Superior temporal gyrus (tissue), 1 donor: ENCODE data around the gene LDB3.

Experiments used
- DNase-seq: peaks from one replicate; pipeline ENCODE4 v3.0.0-alpha.2; 2016; ENCODE audit errors: extremely low spot score

The LDB3 gene

GRCh38 chr10:86665218-86665607, 3.1 kb upstream of the LDB3 start:
- no peak for DNase-seq

DNA sequence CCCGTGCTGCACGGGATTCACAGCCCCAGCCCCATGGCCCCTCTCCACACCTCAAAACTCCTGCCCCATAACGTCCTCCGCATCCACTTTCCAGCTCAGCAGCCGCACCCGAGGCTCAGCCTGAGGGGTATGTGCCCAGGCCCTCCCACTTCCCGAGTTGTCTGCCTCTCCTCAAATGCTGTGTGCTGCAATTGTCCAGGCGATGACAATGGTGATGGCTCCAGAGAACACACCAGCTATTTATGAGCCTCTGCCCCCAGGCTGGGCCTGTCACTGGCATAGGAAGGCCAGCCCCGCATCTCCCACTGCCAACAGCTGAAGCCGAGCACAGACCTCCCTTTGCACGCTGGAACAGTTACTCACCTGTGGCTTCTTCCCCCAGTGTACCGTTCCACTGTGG, 2.4 kb upstream of the LDB3 start:
- peak; percentile 93 for DNase-seq

- DNase-seq, result peak; percentile 79
These were observed 1.8 kb upstream of the LDB3 start for GRCh38 chr10:86666538-86666937.

- no peak for DNase-seq
These were observed 710 bp upstream of the LDB3 start for GRCh38 chr10:86667421-86668181.

GRCh38 chr10:86670290-86670811, 2.0 kb downstream of the LDB3 start:
- no peak for DNase-seq

DNA sequence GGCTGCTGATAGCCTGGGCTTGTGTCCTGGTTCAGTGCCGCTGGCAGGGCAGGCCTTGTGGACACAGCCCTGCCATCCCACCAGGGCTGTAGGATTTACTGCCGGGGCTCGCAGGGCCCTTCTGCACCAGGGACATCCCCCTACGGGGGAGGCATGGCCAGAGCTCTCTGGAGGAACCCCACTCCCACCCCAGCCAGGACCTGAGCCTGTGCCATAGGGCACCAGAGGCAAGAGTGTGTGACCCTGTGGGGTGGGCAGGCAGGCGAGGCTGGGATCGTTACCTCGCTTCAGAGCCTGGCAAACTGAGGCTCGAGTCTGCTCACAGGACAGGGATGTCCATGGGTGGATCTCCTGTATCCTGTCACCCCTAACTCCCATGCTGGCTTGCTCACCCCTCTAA, 2.6 kb downstream of the LDB3 start:
- DNase-seq, result no peak

DNA sequence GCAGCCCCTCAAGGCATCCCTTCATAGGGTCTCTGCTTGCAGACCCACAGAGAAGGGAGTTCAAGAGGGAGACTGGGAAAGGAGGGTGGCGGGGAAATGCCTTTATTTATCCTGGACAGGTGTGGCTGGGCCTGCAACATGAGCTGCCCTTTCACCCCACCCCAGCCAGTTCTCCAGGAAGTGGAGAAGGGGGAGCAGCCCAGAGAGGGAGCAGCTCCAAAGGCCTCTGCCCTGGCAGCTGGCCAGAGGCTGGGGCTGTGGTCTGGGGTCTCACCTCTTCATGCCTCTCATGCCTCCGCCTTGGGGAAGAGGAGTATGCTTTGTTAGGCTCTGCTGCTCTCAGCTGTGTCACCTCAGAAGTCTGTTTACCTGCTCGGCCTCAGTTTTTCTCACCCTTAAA, 3.1 kb downstream of the LDB3 start:
- DNase-seq, result no peak

GRCh38 chr10:86671985-86672710, 3.8 kb downstream of the LDB3 start:
- DNase-seq, result no peak

DNA sequence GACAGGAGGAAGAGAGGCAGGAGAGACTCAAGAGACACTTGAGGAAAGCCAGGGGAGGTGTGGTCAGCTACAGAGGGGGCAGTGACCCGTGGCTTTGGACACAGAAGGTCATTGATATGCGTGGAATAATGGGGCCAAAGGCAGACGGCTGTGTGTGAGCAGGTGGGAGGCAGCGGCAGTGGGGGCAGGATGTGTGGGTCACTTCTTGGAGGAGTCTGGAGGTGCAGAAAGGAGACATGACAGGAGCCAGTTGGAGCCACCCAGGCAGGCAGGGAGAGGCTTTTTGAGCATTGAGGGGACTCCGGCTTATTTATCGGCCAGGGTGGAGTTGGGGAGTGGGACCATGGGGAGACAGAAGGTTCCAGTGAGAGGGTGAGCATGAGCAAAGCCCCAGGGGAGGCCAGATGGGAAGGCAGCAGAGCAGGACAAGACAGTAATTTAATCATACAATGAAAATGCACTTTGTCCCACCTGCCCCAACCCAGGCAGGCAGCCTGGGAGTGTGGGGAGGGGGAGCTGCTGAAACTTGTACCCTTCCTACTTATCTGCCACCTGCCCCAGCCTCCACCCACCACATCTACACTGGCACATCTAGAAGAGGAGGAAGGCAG, 5.0 kb downstream of the LDB3 start:
- no peak for DNase-seq

- DNase-seq, result peak; percentile 57
These were observed 5.7 kb downstream of the LDB3 start for GRCh38 chr10:86673827-86674581.

GRCh38 chr10:86674912-86675311, 6.6 kb downstream of the LDB3 start:
- DNase-seq, result no peak

GRCh38 chr10:86677374-86677773, 9.1 kb downstream of the LDB3 start:
- no peak for DNase-seq

DNA sequence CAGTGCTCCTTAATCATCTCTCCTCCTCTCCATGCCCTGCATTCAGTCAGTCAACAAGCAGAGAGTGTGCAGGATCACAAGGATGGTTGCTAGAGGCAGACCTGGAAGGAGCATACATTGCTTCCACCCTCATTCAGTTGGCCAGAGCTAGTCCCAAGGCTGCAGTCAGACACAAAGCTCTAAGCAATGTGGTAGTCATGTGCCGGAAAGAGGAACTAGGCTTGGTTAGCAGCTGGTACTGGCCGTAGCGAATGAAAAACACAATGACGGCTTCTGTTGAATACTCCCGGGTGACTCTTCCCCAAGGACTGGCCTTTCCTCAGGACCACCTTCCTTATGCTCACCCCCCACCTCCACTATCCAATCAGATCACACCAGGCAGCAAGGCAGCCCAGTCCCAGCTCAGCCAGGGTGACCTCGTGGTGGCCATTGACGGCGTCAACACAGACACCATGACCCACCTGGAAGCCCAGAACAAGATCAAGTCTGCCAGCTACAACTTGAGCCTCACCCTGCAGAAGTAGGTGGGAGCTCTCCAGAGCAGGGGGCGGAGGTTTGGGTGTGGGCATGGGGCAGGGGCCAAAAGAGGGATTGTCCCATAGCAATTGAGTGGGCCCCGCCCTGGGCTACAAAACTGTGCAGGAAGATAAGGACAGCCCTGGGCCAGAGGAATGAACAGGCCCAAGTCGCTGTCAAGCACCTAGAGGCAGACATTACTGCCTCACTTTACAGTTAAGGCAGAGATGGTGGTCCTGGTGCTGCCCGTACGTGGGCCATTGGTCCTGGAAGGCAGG, 10.9 kb downstream of the LDB3 start:
- peak; percentile 78 for DNase-seq

DNA sequence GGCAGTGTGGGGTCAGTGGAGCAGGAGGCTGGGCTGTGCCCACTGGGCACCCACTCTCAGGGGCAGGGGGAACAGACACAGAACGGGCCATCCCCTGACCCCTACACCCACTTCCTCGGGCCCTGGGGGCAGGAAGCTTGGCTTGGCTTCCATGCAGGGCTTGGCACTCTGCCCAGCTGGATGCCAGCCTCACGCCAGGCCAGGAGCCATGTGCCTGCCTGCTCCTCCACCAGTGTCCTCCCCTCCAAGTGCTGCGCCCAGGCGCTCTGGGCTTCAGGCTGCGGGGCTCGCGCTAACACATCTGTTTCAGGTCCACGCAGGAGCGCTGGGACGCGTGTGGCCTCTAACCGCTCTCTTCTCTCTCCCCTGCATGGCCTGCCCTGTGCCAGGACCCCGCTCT, 12.7 kb downstream of the LDB3 start:
- DNase-seq, result no peak

GRCh38 chr10:86681722-86682386, 13.5 kb downstream of the LDB3 start:
- no peak for DNase-seq

DNA sequence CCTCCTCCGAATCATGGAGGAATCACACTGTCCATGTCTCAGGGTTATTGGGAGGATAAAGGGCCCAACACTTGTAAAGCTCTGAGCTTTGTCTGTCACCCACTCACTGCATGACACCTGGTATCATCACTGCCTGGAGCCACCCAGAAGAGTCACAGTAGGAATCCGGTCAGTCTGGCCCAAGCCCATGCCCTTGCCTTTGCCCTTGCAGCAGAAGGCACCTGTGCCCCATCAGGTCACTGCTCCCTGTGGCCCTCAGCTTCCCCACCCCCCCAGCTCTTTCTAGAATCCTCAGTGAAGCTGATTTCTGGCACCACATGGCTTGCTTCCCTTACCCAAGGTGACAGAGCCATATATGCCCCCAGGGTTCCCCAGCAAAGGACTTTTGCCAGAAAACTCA, 14.4 kb downstream of the LDB3 start:
- no peak for DNase-seq

DNA sequence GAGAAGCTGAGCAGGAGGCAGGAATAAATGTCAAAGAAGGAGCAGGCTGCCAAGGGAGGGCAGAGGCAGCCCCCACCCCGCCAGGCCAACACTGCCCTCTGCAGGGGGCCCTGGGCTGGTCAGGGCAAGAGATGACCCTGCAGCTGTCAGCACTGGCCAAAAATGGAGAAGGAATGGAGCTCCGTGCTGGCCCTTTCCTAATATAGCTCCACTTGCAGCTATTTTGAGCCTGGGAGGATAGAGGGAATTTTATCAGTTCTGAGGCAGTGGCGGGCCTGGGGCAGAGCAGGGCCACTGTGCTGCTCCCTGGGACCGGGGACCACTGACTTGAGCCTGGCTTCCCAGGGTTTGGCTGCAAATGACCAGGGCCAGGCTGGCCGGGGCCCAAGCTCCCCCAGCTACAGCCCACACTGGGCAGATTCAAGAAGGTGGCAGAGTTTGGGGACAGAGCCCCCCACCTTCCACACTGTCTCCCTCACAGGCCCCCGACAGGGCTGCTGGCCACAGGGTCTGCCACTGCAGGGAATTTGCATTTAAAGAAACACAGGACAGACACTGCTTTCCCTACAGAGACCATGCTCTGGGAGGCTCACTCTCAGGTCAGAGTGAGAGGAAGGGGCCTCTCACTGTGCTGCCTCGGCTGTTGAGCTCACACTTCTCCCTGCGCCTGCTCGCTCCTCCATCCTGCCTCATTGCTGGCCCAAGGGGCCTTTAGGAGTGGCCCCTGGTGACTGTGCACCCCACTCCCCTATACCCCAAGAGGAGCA, 16.2 kb downstream of the LDB3 start:
- DNase-seq, result no peak

GRCh38 chr10:86685416-86685815, 17.1 kb downstream of the LDB3 start:
- DNase-seq, result no peak

DNA sequence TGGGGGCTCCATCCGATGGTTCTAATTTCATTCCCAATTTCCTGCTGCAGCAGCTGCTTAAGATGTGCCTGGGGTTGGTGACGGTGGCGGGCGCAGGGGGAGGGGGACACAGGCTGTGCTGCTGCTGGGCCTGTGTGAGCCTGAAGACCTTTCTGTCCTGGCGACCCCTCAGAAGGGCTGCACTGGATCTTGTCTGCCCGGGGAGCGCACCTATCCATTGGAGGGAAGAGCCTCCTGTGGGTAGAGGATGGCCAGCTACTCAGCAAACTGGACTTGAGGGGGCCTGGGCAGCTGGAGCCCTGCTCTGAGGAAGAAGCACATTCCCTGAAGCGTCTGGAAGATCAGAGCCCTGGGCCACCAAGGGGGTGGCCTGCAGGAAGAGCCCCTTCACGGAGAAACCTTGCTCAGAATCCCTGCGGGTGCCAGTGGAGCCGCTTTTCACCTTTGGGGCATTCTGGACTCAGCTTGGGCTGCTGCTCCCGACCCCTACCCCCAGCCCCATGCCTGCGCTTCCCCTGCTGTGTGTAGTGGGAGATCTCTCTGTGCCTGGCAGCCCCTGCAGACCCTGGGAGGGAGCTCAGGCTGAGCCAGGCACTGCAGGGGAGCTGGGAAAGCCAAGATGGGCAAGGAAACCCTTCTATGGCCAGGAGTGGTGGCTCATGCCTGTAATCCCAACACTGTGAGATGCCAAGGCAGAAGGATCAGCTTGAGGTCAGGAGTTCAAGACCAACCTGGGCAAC, 17.8 kb downstream of the LDB3 start:
- DNase-seq, result no peak
